K562 (cell line): ENCODE results near the gene RFC5. TPM values are rescaled to one million over a fixed set of nuclear protein-coding genes. Genes with fewer than 3 reads are reported as not detected.
A peak's percentile ranks its signal among the peaks of the same experiment; 100 is the strongest.

Source experiments
- CREB5 ChIP-seq: fragments of 250-450 bp; sonication (Bioruptor Pico); IDR thresholded peaks from 2 replicates; pipeline ENCODE4 v1.5.0; 2020; ENCODE audit warnings: mild to moderate bottlenecking
- FOXJ3 ChIP-seq: sonication (generic); formaldehyde crosslinking; IDR thresholded peaks from 2 replicates; pipeline ENCODE4 v1.4.0; 2020; ENCODE audit warnings: mild to moderate bottlenecking, missing genetic modification reagents
- HSF4 ChIP-seq: fragments of 250-450 bp; sonication (Bioruptor Pico); IDR thresholded peaks from 2 replicates; pipeline ENCODE4 v2.1.2; 2022; ENCODE audit warnings: mild to moderate bottlenecking, moderate library complexity, borderline replicate concordance
- KAT7 ChIP-seq: sonication (generic); formaldehyde crosslinking; IDR thresholded peaks from 2 replicates; pipeline ENCODE4 v1.8.0; 2022; ENCODE audit warnings: missing genetic modification reagents, mild to moderate bottlenecking, borderline replicate concordance
- KDM2B ChIP-seq: fragments of 250-450 bp; sonication (Bioruptor Pico); IDR thresholded peaks from 2 replicates; pipeline ENCODE4 v1.8.0; 2021; ENCODE audit warnings: mild to moderate bottlenecking, moderate library complexity
- MCM7 ChIP-seq, 2 experiments: fragments of 450-650 bp; IDR thresholded peaks; 2 replicates each; pipeline ENCODE4 v1.6.1; 2016 to 2018
- MYBL2 ChIP-seq, 2 experiments: fragments of 450-650 bp in 1 of 2; sonication (generic) in 1 of 2; formaldehyde crosslinking in 1 of 2; IDR thresholded peaks; 2 replicates each; pipeline versions ENCODE4 v1.6.1 to v1.8.1; 2017 to 2022; ENCODE audit warnings: borderline replicate concordance in 1 of 2, inconsistent platforms in 1 of 2, low read depth in 1 of 2, mild to moderate bottlenecking in 1 of 2, missing genetic modification reagents in 1 of 2, moderate library complexity in 1 of 2
- NFATC3 ChIP-seq: fragments of 450-650 bp; IDR thresholded peaks from 2 replicates; pipeline ENCODE4 v1.6.1; 2017; ENCODE audit warnings: mild to moderate bottlenecking
- PHB ChIP-seq: fragments of 250-450 bp; sonication (Bioruptor Pico); IDR thresholded peaks from 2 replicates; pipeline ENCODE4 v1.5.0; 2021
- PML ChIP-seq: IDR thresholded peaks from 2 replicates; pipeline ENCODE4 v1.6.1; 2012; ENCODE audit warnings: low read length, inconsistent platforms
- STAG1 ChIP-seq: sonication (generic); formaldehyde crosslinking; IDR thresholded peaks from 2 replicates; pipeline ENCODE4 v1.5.0; 2020; ENCODE audit warnings: missing genetic modification reagents, borderline replicate concordance
- U2AF1 ChIP-seq: fragments of 200-400 bp; formaldehyde crosslinking; optimal IDR thresholded peaks from 2 replicates; pipeline ENCODE3; 2017; ENCODE audit warnings: mild to moderate bottlenecking, low read depth, low read length, moderate library complexity
- ZBTB2 ChIP-seq: fragments of 450-650 bp; IDR thresholded peaks from 2 replicates; pipeline ENCODE4 v1.6.1; 2016; ENCODE audit warnings: antibody characterized with exemption
- ZC3H4 ChIP-seq: sonication (generic); formaldehyde crosslinking; IDR thresholded peaks from 2 replicates; pipeline ENCODE4 v1.9.0; 2021; ENCODE audit warnings: missing genetic modification reagents, borderline replicate concordance
- ZNF699 ChIP-seq: fragments of 250-450 bp; sonication (Bioruptor Pico); IDR thresholded peaks from 2 replicates; pipeline ENCODE4 v1.8.0; 2021; ENCODE audit warnings: mild to moderate bottlenecking, moderate library complexity; ENCODE audit not compliant: insufficient replicate concordance
- ZNF780A ChIP-seq: fragments of 250-450 bp; sonication (Bioruptor Pico); IDR thresholded peaks from 2 replicates; pipeline ENCODE4 v1.5.0; 2021; ENCODE audit warnings: mild to moderate bottlenecking
- polyA plus RNA-seq, 8 experiments: library from polyadenylated mRNA; depleted of rRNA in 4 of 8; stranded (reverse) in 5 of 8; unstranded in 3 of 8; fragments of >200 nt; fragmentation: Nextera tagmentation in 2 of 8; fragmentation: Illumina TruSeq in 1 of 8; extraction: Ambion mirVana in 2 of 8; extraction: Trizol in 1 of 8; gene quantifications; 2 replicates each; pipeline versions ENCODE4 v1.2.1 to v1.2.3, GENCODE V29; 2011 to 2014; ENCODE audit warnings: inconsistent platforms in 1 of 8, missing spikeins in 1 of 8
- total RNA-seq, 7 experiments: library from RNA; depleted of rRNA in 6 of 7; stranded (reverse); fragments of >200 nt in 6 of 7; fragmentation: Illumina TruSeq in 2 of 7; extraction: Trizol in 2 of 7; gene quantifications; 2 replicates each; pipeline versions ENCODE4 v1.2.1 to v1.2.3, GENCODE V29; 2011 to 2021; ENCODE audit warnings: low replicate concordance in 1 of 7
- TF ChIP-seq, protein P1 (sequence below): IDR thresholded peaks from 3 replicates; pipeline ENCODE4 v1.6.1; 2011; ENCODE audit warnings: borderline replicate concordance, mild to moderate bottlenecking, moderate library complexity; ENCODE audit not compliant: insufficient read length; ENCODE audit errors: extremely low read depth
- TF ChIP-seq, protein P2 (sequence below): fragments of 450-650 bp; IDR thresholded peaks from 2 replicates; pipeline ENCODE4 v1.6.1; 2018; ENCODE audit not compliant: partially characterized antibody

RFC5 gene
- total and polyA plus RNA-seq, 9 of the 15 experiments (the other 6 are each of a cell fraction or from before 2014, with no cell fraction given) = 61.8 to 189 (median 92.9) TPM

- TF ChIP-seq PML (peak; percentile 75; the same call in 1 of the 2 replicates), FOXJ3 (CRISPR knock-in tag) (no peak), NFATC3 (no peak), ZC3H4 (no peak), STAG1 (CRISPR knock-in tag) (no peak), ZNF699 (CRISPR knock-in tag) (no peak), ZBTB2 (no peak), MCM7 (IDR thresholded peaks at IDR 0.05) (no peak), CREB5 (CRISPR knock-in tag) (no peak), KDM2B (CRISPR knock-in tag) (no peak), KAT7 (CRISPR knock-in tag) (peak; percentile 51; the same call in 1 of the 2 replicates), ZNF780A (CRISPR knock-in tag) (no peak), PHB (CRISPR knock-in tag) (no peak), HSF4 (CRISPR knock-in tag) (no peak), U2AF1 (no peak), MYBL2 (IDR thresholded peaks at IDR 0.05; ENCODE audit: low read depth) (no peak), MYBL2 (CRISPR knock-in tag; IDR thresholded peaks at IDR 0.05; ENCODE audit: borderline replicate concordance) (no peak)
- TF ChIP-seq, protein P1, sequence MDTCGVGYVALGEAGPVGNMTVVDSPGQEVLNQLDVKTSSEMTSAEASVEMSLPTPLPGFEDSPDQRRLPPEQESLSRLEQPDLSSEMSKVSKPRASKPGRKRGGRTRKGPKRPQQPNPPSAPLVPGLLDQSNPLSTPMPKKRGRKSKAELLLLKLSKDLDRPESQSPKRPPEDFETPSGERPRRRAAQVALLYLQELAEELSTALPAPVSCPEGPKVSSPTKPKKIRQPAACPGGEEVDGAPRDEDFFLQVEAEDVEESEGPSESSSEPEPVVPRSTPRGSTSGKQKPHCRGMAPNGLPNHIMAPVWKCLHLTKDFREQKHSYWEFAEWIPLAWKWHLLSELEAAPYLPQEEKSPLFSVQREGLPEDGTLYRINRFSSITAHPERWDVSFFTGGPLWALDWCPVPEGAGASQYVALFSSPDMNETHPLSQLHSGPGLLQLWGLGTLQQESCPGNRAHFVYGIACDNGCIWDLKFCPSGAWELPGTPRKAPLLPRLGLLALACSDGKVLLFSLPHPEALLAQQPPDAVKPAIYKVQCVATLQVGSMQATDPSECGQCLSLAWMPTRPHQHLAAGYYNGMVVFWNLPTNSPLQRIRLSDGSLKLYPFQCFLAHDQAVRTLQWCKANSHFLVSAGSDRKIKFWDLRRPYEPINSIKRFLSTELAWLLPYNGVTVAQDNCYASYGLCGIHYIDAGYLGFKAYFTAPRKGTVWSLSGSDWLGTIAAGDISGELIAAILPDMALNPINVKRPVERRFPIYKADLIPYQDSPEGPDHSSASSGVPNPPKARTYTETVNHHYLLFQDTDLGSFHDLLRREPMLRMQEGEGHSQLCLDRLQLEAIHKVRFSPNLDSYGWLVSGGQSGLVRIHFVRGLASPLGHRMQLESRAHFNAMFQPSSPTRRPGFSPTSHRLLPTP = no peak
- TF ChIP-seq, protein P2, sequence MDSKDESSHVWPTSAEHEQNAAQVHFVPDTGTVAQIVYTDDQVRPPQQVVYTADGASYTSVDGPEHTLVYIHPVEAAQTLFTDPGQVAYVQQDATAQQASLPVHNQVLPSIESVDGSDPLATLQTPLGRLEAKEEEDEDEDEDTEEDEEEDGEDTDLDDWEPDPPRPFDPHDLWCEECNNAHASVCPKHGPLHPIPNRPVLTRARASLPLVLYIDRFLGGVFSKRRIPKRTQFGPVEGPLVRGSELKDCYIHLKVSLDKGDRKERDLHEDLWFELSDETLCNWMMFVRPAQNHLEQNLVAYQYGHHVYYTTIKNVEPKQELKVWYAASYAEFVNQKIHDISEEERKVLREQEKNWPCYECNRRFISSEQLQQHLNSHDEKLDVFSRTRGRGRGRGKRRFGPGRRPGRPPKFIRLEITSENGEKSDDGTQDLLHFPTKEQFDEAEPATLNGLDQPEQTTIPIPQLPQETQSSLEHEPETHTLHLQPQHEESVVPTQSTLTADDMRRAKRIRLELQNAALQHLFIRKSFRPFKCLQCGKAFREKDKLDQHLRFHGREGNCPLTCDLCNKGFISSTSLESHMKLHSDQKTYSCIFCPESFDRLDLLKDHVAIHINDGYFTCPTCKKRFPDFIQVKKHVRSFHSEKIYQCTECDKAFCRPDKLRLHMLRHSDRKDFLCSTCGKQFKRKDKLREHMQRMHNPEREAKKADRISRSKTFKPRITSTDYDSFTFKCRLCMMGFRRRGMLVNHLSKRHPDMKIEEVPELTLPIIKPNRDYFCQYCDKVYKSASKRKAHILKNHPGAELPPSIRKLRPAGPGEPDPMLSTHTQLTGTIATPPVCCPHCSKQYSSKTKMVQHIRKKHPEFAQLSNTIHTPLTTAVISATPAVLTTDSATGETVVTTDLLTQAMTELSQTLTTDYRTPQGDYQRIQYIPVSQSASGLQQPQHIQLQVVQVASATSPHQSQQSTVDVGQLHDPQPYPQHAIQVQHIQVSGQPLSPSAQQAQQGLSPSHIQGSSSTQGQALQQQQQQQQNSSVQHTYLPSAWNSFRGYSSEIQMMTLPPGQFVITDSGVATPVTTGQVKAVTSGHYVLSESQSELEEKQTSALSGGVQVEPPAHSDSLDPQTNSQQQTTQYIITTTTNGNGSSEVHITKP = no peak
Measured at GRCh38 chr12:118016424-118017264, at the start of gene RFC5 (continued).
